Brain pericyte (primary cell): Measurements from ENCODE around the gene USP17L20.
"Not testable (repeated sequence)": the region's sequence is repeated elsewhere in the genome, so short reads cannot be mapped to it uniquely, and the experiment has no call there.

Source experiments
- DNase-seq: peaks from one replicate; pipeline ENCODE4 v3.0.0-alpha.2; 2012; ENCODE audit warnings: low read depth, low spot score

Gene USP17L20, protein sequence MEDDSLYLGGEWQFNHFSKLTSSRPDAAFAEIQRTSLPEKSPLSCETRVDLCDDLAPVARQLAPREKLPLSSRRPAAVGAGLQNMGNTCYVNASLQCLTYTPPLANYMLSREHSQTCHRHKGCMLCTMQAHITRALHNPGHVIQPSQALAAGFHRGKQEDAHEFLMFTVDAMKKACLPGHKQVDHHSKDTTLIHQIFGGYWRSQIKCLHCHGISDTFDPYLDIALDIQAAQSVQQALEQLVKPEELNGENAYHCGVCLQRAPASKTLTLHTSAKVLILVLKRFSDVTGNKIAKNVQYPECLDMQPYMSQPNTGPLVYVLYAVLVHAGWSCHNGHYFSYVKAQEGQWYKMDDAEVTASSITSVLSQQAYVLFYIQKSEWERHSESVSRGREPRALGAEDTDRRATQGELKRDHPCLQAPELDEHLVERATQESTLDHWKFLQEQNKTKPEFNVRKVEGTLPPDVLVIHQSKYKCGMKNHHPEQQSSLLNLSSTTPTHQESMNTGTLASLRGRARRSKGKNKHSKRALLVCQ

DNA sequence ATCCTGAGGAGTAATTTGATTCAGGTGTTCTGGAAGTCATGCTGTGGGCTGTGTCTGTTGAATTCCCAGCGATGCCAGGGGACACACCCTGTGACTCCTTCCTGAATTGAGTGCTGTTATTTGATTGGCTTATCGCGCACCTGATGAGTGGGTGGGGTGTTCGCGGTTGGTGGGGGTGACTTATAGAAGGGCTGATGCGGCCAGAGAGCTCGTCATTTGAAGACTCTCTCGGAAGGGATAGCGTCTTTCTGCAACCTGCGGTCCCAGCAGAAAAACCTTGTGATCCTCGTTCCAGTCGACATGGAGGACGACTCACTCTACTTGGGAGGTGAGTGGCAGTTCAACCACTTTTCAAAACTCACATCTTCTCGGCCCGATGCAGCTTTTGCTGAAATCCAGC is at the start of gene USP17L20:
Gene USP17L20 (plus strand): TSS at position 301 of the 400 bp plus-strand sequence. CDS start 0 bp downstream, at position 301.
- DNase-seq: not testable (repeated sequence)

DNA sequence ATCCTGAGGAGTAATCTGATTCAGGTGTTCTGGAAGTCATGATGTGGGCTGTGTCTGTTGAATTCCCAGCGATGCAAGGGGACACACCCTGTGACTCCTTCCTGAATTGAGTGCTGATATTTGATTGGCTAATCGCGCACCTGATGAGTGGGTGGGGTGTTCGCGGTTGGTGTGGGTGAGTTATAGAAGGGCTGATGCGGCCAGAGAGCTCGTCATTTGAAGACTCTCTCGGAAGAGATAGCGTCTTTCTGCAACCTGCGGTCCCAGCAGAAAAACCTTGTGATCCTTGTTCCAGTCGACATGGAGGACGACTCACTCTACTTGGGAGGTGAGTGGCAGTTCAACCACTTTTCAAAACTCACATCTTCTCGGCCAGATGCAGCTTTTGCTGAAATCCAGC is 47.6 kb upstream of the USP17L20 start, which contains the start of gene USP17L10:
Gene USP17L10 (plus strand): TSS at position 301 of the 400 bp plus-strand sequence. CDS start 0 bp downstream, at position 301.
- not testable (repeated sequence) for DNase-seq

GRCh38 chr4:9214701-9215100 is 43.2 kb upstream of the USP17L20 start:
- DNase-seq: not testable (repeated sequence)

DNA sequence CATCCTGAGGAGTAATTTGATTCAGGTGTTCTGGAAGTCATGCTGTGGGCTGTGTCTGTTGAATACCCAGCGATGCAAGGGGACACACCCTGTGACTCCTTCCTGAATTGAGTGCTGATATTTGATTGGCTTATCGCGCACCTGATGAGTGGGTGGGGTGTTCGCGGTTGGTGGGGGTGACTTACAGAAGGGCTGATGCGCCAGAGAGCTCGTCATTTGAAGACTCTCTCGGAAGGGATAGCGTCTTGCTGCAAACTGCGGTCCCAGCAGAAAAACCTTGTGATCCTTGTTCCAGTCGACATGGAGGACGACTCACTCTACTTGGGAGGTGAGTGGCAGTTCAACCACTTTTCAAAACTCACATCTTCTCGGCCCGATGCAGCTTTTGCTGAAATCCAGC is 42.8 kb upstream of the USP17L20 start, which contains the start of gene USP17L11:
Gene USP17L11 (plus strand): TSS at position 301 of the 400 bp plus-strand sequence. CDS start 0 bp downstream, at position 301.
- DNase-seq: not testable (repeated sequence)

- not testable (repeated sequence) for DNase-seq
Observed at GRCh38 chr4:9219852-9220251, 38.1 kb upstream of the USP17L20 start, which contains the start of gene USP17L12. TSS of gene USP17L12 (plus strand) at chr4:9220152. CDS start at chr4:9220152, 0 bp downstream.

DNA sequence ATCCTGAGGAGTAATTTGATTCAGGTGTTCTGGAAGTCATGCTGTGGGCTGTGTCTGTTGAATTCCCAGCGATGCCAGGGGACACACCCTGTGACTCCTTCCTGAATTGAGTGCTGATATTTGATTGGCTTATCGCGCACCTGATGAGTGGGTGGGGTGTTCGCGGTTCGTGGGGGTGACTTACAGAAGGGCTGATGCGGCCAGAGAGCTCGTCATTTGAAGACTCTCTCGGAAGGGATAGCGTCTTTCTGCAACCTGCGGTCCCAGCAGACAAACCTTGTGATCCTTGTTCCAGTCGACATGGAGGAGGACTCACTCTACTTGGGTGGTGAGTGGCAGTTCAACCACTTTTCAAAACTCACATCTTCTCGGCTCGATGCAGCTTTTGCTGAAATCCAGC is 33.3 kb upstream of the USP17L20 start, which contains the start of gene USP17L13:
Gene USP17L13 (plus strand): TSS at position 301 of the 400 bp plus-strand sequence. CDS start 0 bp downstream, at position 301.
- not testable (repeated sequence) for DNase-seq

GRCh38 chr4:9230249-9230648 is 27.7 kb upstream of the USP17L20 start:
- DNase-seq: not testable (repeated sequence)

DNA sequence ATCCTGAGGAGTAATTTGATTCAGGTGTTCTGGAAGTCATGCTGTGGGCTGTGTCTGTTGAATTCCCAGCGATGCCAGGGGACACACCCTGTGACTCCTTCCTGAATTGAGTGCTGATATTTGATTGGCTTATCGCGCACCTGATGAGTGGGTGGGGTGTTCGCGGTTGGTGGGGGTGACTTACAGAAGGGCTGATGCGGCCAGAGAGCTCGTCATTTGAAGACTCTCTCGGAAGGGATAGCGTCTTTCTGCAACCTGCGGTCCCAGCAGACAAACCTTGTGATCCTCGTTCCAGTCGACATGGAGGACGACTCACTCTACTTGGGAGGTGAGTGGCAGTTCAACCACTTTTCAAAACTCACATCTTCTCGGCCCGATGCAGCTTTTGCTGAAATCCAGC is 23.8 kb upstream of the USP17L20 start, which contains the start of gene USP17L15:
Gene USP17L15 (plus strand): TSS at position 301 of the 400 bp plus-strand sequence. CDS start 0 bp downstream, at position 301.
- not testable (repeated sequence) for DNase-seq

GRCh38 chr4:9238461-9238860 is 19.5 kb upstream of the USP17L20 start:
- DNase-seq: not testable (repeated sequence)

- not testable (repeated sequence) for DNase-seq
Observed at GRCh38 chr4:9243579-9243978, 14.3 kb upstream of the USP17L20 start, which contains the start of gene USP17L17. TSS of gene USP17L17 (plus strand) at chr4:9243879. CDS start at chr4:9243879, 0 bp downstream.

DNA sequence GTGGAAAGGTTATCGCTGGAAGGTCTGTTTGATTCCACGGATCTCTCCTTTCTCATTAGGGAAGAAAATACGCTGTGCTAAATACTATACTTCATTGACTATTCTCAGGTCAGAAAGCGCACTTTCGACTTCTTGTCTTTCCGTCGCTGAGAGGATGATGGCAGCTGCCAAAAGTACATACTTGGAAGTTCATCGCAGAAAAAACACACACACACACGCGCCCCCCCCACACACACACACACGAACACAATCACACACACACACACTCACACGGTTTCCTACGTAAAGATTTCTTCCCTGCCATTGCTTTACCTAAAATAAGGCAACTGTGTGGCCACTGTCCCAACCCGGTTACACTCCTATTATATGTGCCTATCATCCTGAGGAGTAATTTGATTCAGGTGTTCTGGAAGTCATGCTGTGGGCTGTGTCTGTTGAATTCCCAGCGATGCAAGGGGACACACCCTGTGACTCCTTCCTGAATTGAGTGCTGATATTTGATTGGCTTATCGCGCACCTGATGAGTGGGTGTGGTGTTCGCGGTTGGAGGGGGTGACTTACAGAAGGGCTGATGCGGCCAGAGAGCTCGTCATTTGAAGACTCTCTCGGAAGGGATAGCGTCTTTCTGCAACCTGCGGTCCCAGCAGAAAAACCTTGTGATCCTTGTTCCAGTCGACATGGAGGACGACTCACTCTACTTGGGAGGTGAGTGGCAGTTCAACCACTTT is 9.8 kb upstream of the USP17L20 start, which contains the start of gene USP17L18:
Gene USP17L18 (plus strand): TSS at position 678 of the 728 bp plus-strand sequence. CDS start 0 bp downstream, at position 678.
- not testable (repeated sequence) for DNase-seq

DNA sequence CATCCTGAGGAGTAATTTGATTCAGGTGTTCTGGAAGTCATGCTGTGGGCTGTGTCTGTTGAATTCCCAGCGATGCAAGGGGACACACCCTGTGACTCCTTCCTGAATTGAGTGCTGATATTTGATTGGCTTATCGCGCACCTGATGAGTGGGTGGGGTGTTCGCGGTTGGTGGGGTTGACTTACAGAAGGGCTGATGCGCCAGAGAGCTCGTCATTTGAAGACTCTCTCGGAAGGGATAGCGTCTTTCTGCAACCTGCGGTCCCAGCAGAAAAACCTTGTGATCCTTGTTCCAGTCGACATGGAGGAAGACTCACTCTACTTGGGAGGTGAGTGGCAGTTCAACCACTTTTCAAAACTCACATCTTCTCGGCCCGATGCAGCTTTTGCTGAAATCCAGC is 4.8 kb upstream of the USP17L20 start, which contains the start of gene USP17L19:
Gene USP17L19 (plus strand): TSS at position 301 of the 400 bp plus-strand sequence. CDS start 0 bp downstream, at position 301.
- DNase-seq: not testable (repeated sequence)

DNA sequence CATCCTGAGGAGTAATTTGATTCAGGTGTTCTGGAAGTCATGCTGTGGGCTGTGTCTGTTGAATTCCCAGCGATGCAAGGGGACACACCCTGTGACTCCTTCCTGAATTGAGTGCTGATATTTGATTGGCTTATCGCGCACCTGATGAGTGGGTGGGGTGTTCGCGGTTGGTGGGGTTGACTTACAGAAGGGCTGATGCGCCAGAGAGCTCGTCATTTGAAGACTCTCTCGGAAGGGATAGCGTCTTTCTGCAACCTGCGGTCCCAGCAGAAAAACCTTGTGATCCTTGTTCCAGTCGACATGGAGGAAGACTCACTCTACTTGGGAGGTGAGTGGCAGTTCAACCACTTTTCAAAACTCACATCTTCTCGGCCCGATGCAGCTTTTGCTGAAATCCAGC is 4.6 kb downstream of the USP17L20 start, which contains the start of gene USP17L21:
Gene USP17L21 (plus strand): TSS at position 301 of the 400 bp plus-strand sequence. CDS start 0 bp downstream, at position 301.
- DNase-seq: not testable (repeated sequence)

- not testable (repeated sequence) for DNase-seq
Observed at GRCh38 chr4:9267319-9267718, 9.4 kb downstream of the USP17L20 start, which contains the start of gene USP17L22. TSS of gene USP17L22 (plus strand) at chr4:9267619. CDS start at chr4:9267619, 0 bp downstream.

DNA sequence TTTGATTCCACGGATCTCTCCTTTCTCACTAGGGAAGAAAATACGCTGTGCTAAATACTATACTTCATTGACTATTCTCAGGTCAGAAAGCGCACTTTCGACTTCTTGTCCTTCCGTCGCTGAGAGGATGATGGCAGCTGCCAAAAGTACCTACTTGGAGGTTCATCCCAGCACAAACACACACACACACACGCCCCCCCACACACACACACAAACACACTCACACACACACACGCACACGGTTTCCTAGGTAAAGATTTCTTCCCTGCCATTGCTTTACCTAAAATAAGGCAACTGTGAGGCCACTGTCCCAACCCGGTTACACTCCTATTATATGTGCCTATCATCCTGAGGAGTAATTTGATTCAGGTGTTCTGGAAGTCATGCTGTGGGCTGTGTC is 13.8 kb downstream of the USP17L20 start:
- not testable (repeated sequence) for DNase-seq
